PFSK-1 (cell line): Measurements from ENCODE around the gene CHMP4A.

Experiments used
- FOXP2 ChIP-seq: optimal IDR thresholded peaks from 2 replicates; pipeline ENCODE3; 2011; ENCODE audit warnings: borderline replicate concordance, control low read depth, inconsistent platforms; ENCODE audit not compliant: insufficient read depth; ENCODE audit errors: extremely low read length, extremely low read depth
- POLR2AphosphoS5 ChIP-seq: IDR thresholded peaks from 2 replicates; pipeline ENCODE4 v1.6.1; 2012; ENCODE audit warnings: low read depth, mild to moderate bottlenecking, control low read depth, low read length, moderate library complexity
- REST ChIP-seq, 2 experiments: IDR thresholded peaks; 2 replicates each; pipeline versions ENCODE4 v1.6.1 to v1.8.0; 2011 to 2012; ENCODE audit warnings: low read depth in 2 of 2, low read length in 2 of 2, control low read depth in 1 of 2, inconsistent platforms in 1 of 2, mild to moderate bottlenecking in 1 of 2, moderate library complexity in 1 of 2; ENCODE audit not compliant: insufficient read depth in 1 of 2
- SIN3A ChIP-seq: IDR thresholded peaks from 2 replicates; pipeline ENCODE4 v1.6.1; 2012; ENCODE audit warnings: mild to moderate bottlenecking, low read length, moderate library complexity, borderline replicate concordance; ENCODE audit not compliant: insufficient read depth
- TAF1 ChIP-seq: IDR thresholded peaks from 2 replicates; pipeline ENCODE4 v1.6.1; 2012; ENCODE audit warnings: low read length, control low read depth, borderline replicate concordance; ENCODE audit not compliant: insufficient read depth

CHMP4A gene

GRCh38 chr14:24172871-24173281, 40.4 kb downstream of the CHMP4A start:
- TF ChIP-seq REST (IDR thresholded peaks at IDR 0.05; ENCODE audit: insufficient read depth in 1 of 2, low read depth in 2 of 2, low read length in 2 of 2) = no peak
- no peak for TF ChIP-seq POLR2AphosphoS5
- no peak for TF ChIP-seq FOXP2
- no peak for TF ChIP-seq SIN3A
- TF ChIP-seq TAF1 = no peak

GRCh38 chr14:24172261-24172860, 40.9 kb downstream of the CHMP4A start:
- no peak for TF ChIP-seq REST (IDR thresholded peaks at IDR 0.05; ENCODE audit: insufficient read depth in 1 of 2, low read depth in 2 of 2, low read length in 2 of 2)
- no peak for TF ChIP-seq TAF1
- TF ChIP-seq SIN3A = no peak
- no peak for TF ChIP-seq POLR2AphosphoS5
- no peak for TF ChIP-seq FOXP2

- TF ChIP-seq SIN3A (no peak), REST (IDR thresholded peaks at IDR 0.05; ENCODE audit: insufficient read depth in 1 of 2, low read depth in 2 of 2, low read length in 2 of 2) (no peak), FOXP2 (no peak), POLR2AphosphoS5 (no peak)
Measured at GRCh38 chr14:24171422-24172260, 41.6 kb downstream of the CHMP4A start, which contains the start of gene REC8. REC8 (plus strand) TSS chr14:24172080; CDS start chr14:24172553, 473 bp downstream.

- TF ChIP-seq REST (IDR thresholded peaks at IDR 0.05; ENCODE audit: insufficient read depth in 1 of 2, low read depth in 2 of 2, low read length in 2 of 2) = no peak
- no peak for TF ChIP-seq FOXP2
- no peak for TF ChIP-seq SIN3A
- no peak for TF ChIP-seq POLR2AphosphoS5
- no peak for TF ChIP-seq TAF1
Measured at GRCh38 chr14:24167469-24168114, 45.7 kb downstream of the CHMP4A start.
